ENCODE measurements around the gene WFDC1.

WFDC1 gene

DNA sequence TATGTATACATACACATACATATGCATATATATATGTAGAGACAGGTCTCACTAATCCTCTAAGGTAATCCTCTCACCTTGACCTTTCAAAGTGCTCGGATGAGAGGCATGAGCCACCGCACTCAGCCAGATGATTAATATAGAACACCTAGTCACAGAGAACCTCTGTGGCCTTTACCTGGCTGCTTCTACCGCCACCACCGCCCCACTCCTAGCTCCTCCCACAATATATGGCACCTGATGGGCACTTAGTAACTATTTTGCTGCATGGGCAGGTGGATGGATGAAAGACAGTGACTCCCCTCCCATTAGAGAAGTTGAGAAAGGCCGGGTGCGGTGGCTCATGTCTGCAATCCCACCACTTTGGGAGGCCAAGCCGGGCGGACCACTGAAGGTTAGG is 57.0 kb downstream of the WFDC1 start:
- DNase-seq (ENCODE audit: low spot score), result no peak

GRCh38 chr16:84354306-84354705 is 59.6 kb downstream of the WFDC1 start:
- no peak for DNase-seq (ENCODE audit: low spot score)

- no peak for DNase-seq (ENCODE audit: low spot score)
These were observed 60.5 kb downstream of the WFDC1 start for GRCh38 chr16:84355149-84355548.

GRCh38 chr16:84356176-84356575 is 61.5 kb downstream of the WFDC1 start:
- no peak for DNase-seq (ENCODE audit: low spot score)

GRCh38 chr16:84356591-84357116 is 62.0 kb downstream of the WFDC1 start:
- no peak for DNase-seq (ENCODE audit: low spot score)

- no peak for DNase-seq (ENCODE audit: low spot score)
These were observed 62.5 kb downstream of the WFDC1 start for GRCh38 chr16:84357191-84357651.

GRCh38 chr16:84358601-84359295 is 64.1 kb downstream of the WFDC1 start:
- no peak for DNase-seq (ENCODE audit: low spot score)

DNA sequence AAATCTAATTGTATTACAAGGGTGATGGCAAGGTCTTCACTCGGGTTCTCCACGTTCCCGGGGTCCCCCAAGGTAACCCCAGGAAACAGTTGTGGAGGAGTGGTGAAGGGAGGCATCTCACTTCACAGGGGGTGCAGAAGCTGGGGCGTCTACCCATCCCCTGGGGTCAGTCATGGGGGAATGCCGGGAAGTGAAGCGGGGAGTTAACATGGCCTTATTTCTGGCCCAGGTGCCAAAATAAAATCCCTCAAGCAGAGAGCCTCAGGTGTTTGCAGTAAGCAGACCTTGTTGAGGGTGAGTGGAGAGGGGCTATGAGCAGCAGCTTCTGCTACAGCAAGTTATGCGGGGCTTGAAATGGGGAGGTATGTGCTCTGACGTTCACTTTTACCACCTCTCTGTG is 64.6 kb downstream of the WFDC1 start:
- DNase-seq (ENCODE audit: low spot score), result no peak

DNA sequence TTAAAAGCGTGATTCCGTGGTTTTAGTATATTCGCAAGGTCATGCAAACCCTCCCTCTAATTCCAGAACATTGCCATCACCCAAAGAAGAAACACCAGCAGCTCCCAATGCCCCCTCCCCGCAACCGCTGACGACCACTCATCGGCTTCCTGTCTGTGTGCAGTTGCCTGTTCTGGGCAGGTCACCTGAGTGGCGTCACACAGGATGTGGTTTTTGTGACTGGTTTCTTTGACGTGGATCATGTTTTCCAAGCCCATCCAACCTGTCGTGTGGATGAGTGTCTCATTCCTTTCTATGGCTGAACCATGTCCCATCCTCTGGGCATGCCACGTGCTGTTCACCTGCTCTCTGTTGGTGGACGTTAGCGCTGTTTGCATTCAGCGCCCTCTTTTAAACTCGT is 65.5 kb downstream of the WFDC1 start:
- no peak for DNase-seq (ENCODE audit: low spot score)

- no peak for DNase-seq (ENCODE audit: low spot score)
These were observed 66.1 kb downstream of the WFDC1 start for GRCh38 chr16:84360748-84361147.

DNA sequence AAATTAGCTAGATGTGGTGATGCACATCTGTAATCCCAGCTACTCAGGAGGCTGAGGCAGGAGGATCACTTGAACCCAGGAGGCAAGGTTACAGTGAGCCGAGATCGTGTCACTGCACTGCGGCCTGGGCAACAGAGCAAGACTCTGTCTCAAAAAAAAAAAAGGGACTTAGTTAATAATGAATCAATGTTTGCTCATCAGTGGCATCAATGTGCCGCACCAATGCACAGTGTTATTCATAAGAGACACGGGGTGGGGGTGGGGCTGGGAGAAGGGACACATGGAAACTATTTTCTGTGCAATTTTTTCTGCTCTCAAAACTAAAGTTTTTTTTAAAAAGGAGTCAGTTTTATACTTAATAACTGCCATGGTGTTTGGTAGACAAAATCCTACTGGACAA is 66.9 kb downstream of the WFDC1 start:
- DNase-seq (ENCODE audit: low spot score), result no peak

GRCh38 chr16:84362471-84362941 is 67.8 kb downstream of the WFDC1 start:
- no peak for DNase-seq (ENCODE audit: low spot score)

GRCh38 chr16:84366208-84366607 is 71.5 kb downstream of the WFDC1 start:
- no peak for DNase-seq (ENCODE audit: low spot score)

GRCh38 chr16:84367297-84367680 is 72.6 kb downstream of the WFDC1 start:
- DNase-seq (ENCODE audit: low spot score), result no peak

DNA sequence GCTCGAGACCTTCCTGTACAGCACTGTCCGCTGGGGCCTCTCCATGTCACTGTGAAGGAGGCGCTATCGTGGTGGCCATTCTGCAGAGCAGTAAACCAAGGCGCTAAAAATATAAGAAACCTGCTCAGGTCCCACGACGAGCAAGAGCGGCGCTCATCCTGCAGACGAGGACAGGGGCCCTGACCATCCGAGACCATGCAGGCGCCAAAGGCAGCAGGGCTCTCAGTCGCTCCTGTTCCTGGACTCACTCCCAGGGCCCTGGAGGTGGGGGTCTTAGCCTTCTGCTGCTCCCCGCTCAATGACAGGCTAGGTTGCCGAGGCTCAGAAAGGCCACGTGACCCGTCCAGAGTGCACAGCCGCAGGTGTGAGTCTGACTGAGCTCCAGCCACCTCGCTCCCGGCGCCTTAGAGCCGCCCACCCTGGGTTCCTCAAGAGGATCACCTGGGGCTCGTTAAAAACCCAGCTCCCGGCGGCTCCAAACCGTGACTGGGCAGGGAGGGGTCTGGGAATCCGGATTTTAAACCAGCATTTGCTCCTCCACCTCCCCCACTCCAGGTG is 73.2 kb downstream of the WFDC1 start:
- no peak for DNase-seq (ENCODE audit: low spot score)

GRCh38 chr16:84368308-84368996 is 73.8 kb downstream of the WFDC1 start, which contains the start of gene ATP2C2:
ATP2C2 (plus strand) TSS chr16:84368538; CDS start chr16:84368616, 78 bp downstream.
- DNase-seq (ENCODE audit: low spot score), result no peak

DNA sequence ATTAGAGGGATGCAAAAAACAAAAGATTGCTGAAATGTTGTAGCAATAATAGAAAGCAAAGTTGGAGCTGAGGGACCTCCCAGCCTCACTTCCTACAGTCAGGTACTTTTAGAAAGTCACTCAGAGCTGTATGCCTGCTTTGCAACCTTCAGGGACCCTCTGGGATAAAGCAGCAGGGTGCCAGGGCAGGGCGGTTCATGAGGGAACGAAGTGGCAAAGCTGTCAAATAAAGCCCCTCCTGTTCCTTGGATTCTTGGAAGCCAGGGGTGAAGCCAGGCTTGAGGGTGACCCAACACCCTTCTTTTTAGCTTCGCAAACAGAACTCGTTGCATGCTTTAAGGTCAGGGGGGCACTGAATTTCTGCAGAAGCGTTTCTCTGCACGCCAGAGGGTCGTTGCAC is 74.4 kb downstream of the WFDC1 start:
- DNase-seq (ENCODE audit: low spot score), result no peak

DNA sequence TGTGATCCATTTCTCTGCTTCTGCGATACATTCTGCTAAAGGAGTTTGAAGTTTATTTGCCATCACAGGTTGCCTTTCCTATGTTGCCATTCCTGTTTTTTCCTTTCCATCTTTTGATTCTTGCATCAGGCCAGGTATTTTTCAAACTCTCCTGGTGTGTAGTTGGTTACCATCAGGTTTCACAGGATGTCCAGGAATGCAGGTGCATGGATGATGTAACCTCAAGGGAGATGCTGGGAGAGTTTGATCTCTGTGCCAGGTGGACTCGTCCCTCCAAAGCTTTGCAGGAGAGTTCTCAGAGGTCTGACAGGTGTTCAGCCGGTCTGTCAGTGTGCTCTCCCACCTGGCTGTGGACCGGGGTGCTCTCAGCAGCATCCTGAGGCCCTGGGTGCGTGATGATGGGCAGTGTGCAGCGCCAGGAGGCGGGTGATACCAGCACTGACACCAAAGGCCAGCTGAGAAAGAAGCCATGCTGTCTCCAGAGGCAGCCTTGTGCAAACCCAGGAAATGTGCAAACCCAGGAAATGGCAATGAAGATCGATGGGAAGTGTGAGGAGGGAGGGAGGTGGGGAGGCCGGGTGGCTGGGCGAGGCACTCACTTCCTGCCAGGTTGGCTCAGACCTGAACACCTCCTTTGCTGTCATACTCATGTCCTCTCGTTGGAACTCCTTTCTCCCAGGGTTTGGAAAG is 75.4 kb downstream of the WFDC1 start:
- no peak for DNase-seq (ENCODE audit: low spot score)

DNA sequence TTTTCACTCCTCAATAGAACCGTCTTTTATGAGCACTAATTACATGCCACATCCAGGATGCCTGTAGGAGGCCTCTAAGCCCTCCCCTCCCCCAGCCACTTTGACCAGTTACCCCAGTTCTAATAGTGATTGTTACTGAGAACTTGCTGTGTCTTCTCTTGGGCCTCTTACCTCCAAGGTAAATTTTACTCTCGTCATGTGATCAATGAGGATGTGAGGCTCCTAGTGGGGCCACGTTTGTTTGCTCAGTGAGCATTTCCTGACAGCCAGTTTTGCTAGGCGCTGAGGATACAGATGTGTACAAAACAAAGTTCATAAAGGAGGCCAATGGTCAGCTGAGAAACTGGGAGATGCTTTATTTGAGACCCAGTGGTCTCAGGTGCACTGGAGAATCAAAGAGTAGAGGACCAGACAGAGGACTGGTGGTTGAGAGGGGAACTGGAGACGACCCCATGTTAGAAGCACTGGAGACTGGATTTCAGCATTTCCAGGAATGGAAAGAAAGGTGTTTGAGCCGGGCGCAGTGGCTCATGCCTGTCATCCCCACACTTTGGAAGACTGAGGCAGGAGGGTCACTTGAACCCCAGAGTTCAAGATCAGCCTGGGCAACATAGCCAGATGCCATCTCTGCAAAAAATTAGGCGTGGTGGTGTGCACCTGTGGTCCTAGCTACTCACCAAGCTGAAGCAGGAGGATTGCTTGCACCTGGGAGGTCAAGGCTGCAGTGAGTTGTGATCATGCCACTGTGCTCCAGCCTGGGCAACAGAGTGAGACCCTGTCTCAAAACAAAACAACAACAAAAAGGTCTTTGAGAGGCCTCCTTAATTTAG is 76.3 kb downstream of the WFDC1 start:
- no peak for DNase-seq (ENCODE audit: low spot score)

- DNase-seq (ENCODE audit: low spot score), result no peak
These were observed 76.8 kb downstream of the WFDC1 start for GRCh38 chr16:84371553-84371865.

- no peak for DNase-seq (ENCODE audit: low spot score)
These were observed 79.3 kb downstream of the WFDC1 start for GRCh38 chr16:84373907-84374489.

All from CD4-positive, alpha-beta T cell treated with Interleukin-15 for 4 hours (primary cell).